HepG2 (cell line): Measurements from ENCODE around the gene UQCRC2. TPM values are rescaled to one million over a fixed set of nuclear protein-coding genes. Genes with fewer than 3 reads are reported as not detected.

ENCODE experiments used
- ATAC-seq: fragments of 200-7000 bp; cut with Tn5 transposase; 3 replicates; pipeline ENCODE4 v1.9.1; 2020; ENCODE audit warnings: mild to moderate bottlenecking, moderate library complexity
- BruUV-seq: library from RNA; stranded (reverse); fragments of 400-500 nt; replicated peaks from 2 replicates; lab custom pipeline; 2021; lab: Mats Ljungman, UMichigan
- CTCF ChIA-PET: fragments of 300-600 bp; formaldehyde crosslinking; extraction: SDS; loops from one replicate; lab custom pipeline; 2021; ENCODE audit warnings: low total read pairs, inconsistent platforms, low intra/inter-chr PET ratio; lab: Yijun Ruan, JAX
- POLR2A ChIA-PET: fragments of 350-600 bp; sonication (Branson Sonifier 250); formaldehyde crosslinking; loops from one replicate; lab custom pipeline; 2020; ENCODE audit warnings: antibody characterized with exemption, inconsistent platforms; lab: Yijun Ruan, JAX
- DNase-seq: peaks from one replicate; pipeline ENCODE4 v3.0.0-alpha.2; 2015; ENCODE audit warnings: low spot score
- FAIRE-seq: peaks from 3 replicates; lab custom pipeline; 2011; peaks lifted over from hg19 to GRCh38; lab: Jason Lieb, UNC
- H2AFZ ChIP-seq: one replicate; pipeline ENCODE4 v1.6.1; 2011; ENCODE audit warnings: low read length, inconsistent platforms
- H3K27ac ChIP-seq: fragments of 300-600 bp; 3 replicates; pipeline ENCODE4 v1.8.0; 2011; ENCODE audit warnings: mixed run types, mild to moderate bottlenecking, mixed read lengths, low read length, inconsistent platforms; ENCODE audit not compliant: insufficient read depth; ENCODE audit errors: extremely low read length
- H3K27me3 ChIP-seq, 2 experiments: fragments of 200-600 bp in 1 of 2; 2 replicates in 1 of 2; 3 replicates in 1 of 2; pipeline versions ENCODE4 v1.6.0 to v1.8.0; 2011; ENCODE audit warnings: low read length in 2 of 2, mild to moderate bottlenecking in 2 of 2, moderate library complexity in 2 of 2, inconsistent platforms in 1 of 2; ENCODE audit not compliant: insufficient read depth in 2 of 2, control insufficient read depth in 1 of 2
- H3K36me3 ChIP-seq, 2 experiments: fragments of 200-600 bp in 1 of 2; replicated peaks in 1 of 2; 2 replicates in 1 of 2; 3 replicates in 1 of 2; pipeline versions ENCODE4 v1.5.1 to v1.8.0; 2011; ENCODE audit warnings: low read length in 2 of 2, inconsistent platforms in 1 of 2; ENCODE audit not compliant: insufficient read depth in 2 of 2, control insufficient read depth in 1 of 2
- H3K4me1 ChIP-seq: 2 replicates; pipeline ENCODE4 v1.5.1; 2012; ENCODE audit warnings: low read length, inconsistent platforms; ENCODE audit not compliant: insufficient read depth
- H3K4me2 ChIP-seq: 2 replicates; pipeline ENCODE4 v1.6.0; 2011; ENCODE audit warnings: low read depth, low read length, inconsistent platforms
- H3K4me3 ChIP-seq, 3 experiments: fragments of 200-600 bp in 1 of 3; sonication (generic), shearing (Covaris generic) in 1 of 3; replicated peaks in 1 of 3; 2 replicates each; pipeline ENCODE4 v1.5.1; 2011 to 2016; ENCODE audit warnings: low read length in 3 of 3, inconsistent platforms in 2 of 3, low read depth in 2 of 3, mild to moderate bottlenecking in 2 of 3, control low read depth in 1 of 3, mixed read lengths in 1 of 3; ENCODE audit not compliant: insufficient read depth in 1 of 3
- H3K79me2 ChIP-seq: one replicate; pipeline ENCODE4 v1.6.1; 2011; ENCODE audit warnings: low read length, inconsistent platforms; ENCODE audit not compliant: insufficient read depth
- H3K9ac ChIP-seq: 2 replicates; pipeline ENCODE4 v1.6.0; 2011; ENCODE audit warnings: mild to moderate bottlenecking, low read depth, low read length, inconsistent platforms; ENCODE audit not compliant: insufficient read depth
- H3K9me3 ChIP-seq: 2 replicates; pipeline ENCODE4 v1.5.1; 2012; ENCODE audit warnings: mild to moderate bottlenecking, low read length
- H4K20me1 ChIP-seq: 2 replicates; pipeline ENCODE4 v1.6.0; 2011; ENCODE audit warnings: inconsistent platforms, mild to moderate bottlenecking, low read length, moderate library complexity; ENCODE audit not compliant: insufficient read depth
- ARNTL ChIP-seq: sonication (generic); formaldehyde crosslinking; IDR thresholded peaks from 2 replicates; pipeline ENCODE4 v1.4.0; 2020; ENCODE audit warnings: mild to moderate bottlenecking, missing genetic modification reagents
- CHD2 ChIP-seq: IDR thresholded peaks from 2 replicates; pipeline ENCODE4 v1.6.1; 2011; ENCODE audit warnings: low read depth, low read length, improper control_type of control experiment
- FOXP1 ChIP-seq, 2 experiments: fragments of 450-650 bp in 1 of 2; IDR thresholded peaks; 2 replicates each; pipeline ENCODE4 v1.6.1; 2017 to 2018; ENCODE audit warnings: antibody characterized with exemption in 1 of 2
- HNRNPUL1 ChIP-seq: fragments of 200-400 bp; formaldehyde crosslinking; IDR thresholded peaks from 2 replicates; pipeline ENCODE4 v1.6.1; 2017; ENCODE audit warnings: low read depth, mild to moderate bottlenecking, low read length, moderate library complexity
- NONO ChIP-seq, 2 experiments: fragments of 450-650 bp in 1 of 2; sonication (generic) in 1 of 2; formaldehyde crosslinking in 1 of 2; IDR thresholded peaks in 1 of 2; conservative IDR thresholded peaks in 1 of 2; 2 replicates each; pipeline versions ENCODE4 v1.6.1 to v1.8.0; 2017 to 2022; ENCODE audit warnings: mild to moderate bottlenecking in 1 of 2, missing genetic modification reagents in 1 of 2, moderate library complexity in 1 of 2
- NR3C1 ChIP-seq: sonication (generic); formaldehyde crosslinking; IDR thresholded peaks from 2 replicates; pipeline ENCODE4 v1.4.0; 2020; ENCODE audit warnings: missing genetic modification reagents
- ZFP90 ChIP-seq: sonication (generic); formaldehyde crosslinking; IDR thresholded peaks from 2 replicates; pipeline ENCODE4 v1.8.0; 2022; ENCODE audit warnings: missing genetic modification reagents, mild to moderate bottlenecking, inconsistent platforms, borderline replicate concordance
- ZNF253 ChIP-seq: sonication (generic); formaldehyde crosslinking; IDR thresholded peaks from 2 replicates; pipeline ENCODE4 v1.8.0; 2022; ENCODE audit warnings: mild to moderate bottlenecking, missing genetic modification reagents, borderline replicate concordance
- ZNF441 ChIP-seq: sonication (generic); formaldehyde crosslinking; IDR thresholded peaks from 2 replicates; pipeline ENCODE4 v1.7.0; 2021; ENCODE audit warnings: missing genetic modification reagents, borderline replicate concordance
- ZNF547 ChIP-seq: sonication (generic); formaldehyde crosslinking; IDR thresholded peaks from 2 replicates; pipeline ENCODE4 v1.5.1; 2020; ENCODE audit warnings: mild to moderate bottlenecking, missing genetic modification reagents
- ZNF576 ChIP-seq: sonication (generic); formaldehyde crosslinking; IDR thresholded peaks from 2 replicates; pipeline ENCODE4 v1.4.0; 2020; ENCODE audit warnings: mild to moderate bottlenecking, missing genetic modification reagents
- ZNF678 ChIP-seq: sonication (generic); formaldehyde crosslinking; IDR thresholded peaks from 2 replicates; pipeline ENCODE4 v1.4.0; 2020; ENCODE audit warnings: mild to moderate bottlenecking, missing genetic modification reagents
- ZNF770 ChIP-seq: sonication (generic); formaldehyde crosslinking; IDR thresholded peaks from 2 replicates; pipeline ENCODE4 v1.5.0; 2020; ENCODE audit warnings: mild to moderate bottlenecking, missing genetic modification reagents
- WGBS: methylation state at CpG from one replicate; pipeline ENCODE4 v1.1.6; 2017; ENCODE audit warnings: low lambda C conversion rate; 5-methylcytosine and 5-hydroxymethylcytosine counted together
- in situ Hi-C: cut with HindIII; loops from 2 replicates; pipeline ENCODE4 v1.10.0; 2017; ENCODE audit warnings: low pct_unique_long_range_greater_than_20kb; ENCODE audit not compliant: extremely low pct_ligation_motif_present
- intact Hi-C: fragments of 100-400 bp; cut with micrococcal nuclease; formaldehyde crosslinking; loops from one replicate; pipeline ENCODE4 v1.10.0; 2022; ENCODE audit not compliant: unreplicated experiment
- polyA plus RNA-seq, 8 experiments: library from polyadenylated mRNA; depleted of rRNA in 3 of 8; stranded (reverse) in 7 of 8; unstranded in 1 of 8; fragments of >200 nt; fragmentation: Illumina TruSeq in 4 of 8; extraction: Trizol in 4 of 8; gene quantifications; 2 replicates each; pipeline versions ENCODE4 v1.2.1 to v1.2.3, GENCODE V29; 2011 to 2016; ENCODE audit warnings: low read depth in 4 of 8, missing spikeins in 1 of 8, mixed read lengths in 1 of 8; ENCODE audit not compliant: insufficient read depth in 1 of 8
- total RNA-seq, 5 experiments: library from RNA; depleted of rRNA; stranded (reverse); fragments of >200 nt; fragmentation: Illumina TruSeq; extraction: Trizol; gene quantifications; 2 replicates each; pipeline ENCODE4 v1.2.3, GENCODE V29; 2016; ENCODE audit warnings: low read depth in 1 of 5
- TF ChIP-seq, protein P1 (sequence below): sonication (generic); formaldehyde crosslinking; IDR thresholded peaks from 2 replicates; pipeline ENCODE4 v1.8.0; 2022; ENCODE audit warnings: mild to moderate bottlenecking, missing genetic modification reagents, moderate library complexity

Gene UQCRC2
- total and polyA plus RNA-seq, 2 of the 13 experiments (the other 11 are each of a cell fraction or from before 2014, with no cell fraction given) = 442 to 536 TPM

DNA sequence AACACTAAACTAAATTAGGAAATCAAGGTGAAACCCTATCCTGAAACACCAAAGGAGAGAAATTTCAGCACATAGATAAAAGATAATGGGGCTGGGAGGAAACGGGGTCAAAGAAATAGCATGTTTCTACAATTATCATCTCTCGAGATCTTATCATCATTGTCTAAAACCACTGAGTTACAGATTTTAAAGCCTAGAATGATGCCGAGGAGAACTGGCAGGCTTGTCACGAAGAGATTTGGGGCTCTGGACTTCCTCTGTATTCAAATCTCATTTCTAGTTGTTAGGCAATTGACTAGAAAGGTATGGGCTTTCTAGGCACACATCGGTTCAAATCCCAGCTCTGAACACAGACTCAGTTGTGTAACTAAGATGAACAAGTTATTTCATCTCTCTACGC lies 38.5 kb downstream of the UQCRC2 start:
- FAIRE-seq (no peak), ATAC-seq (no peak), DNase-seq (no peak)
- Histone ChIP-seq H3K79me2 (no peaks in the 10 kb centered on the region), H4K20me1 (no peaks in the 10 kb centered on the region), H3K4me3 (no peak overlapping the region), H3K4me1 (peaks cover 20% of the 10 kb centered on the region), H3K9me3 (no peaks in the 10 kb centered on the region), H3K27me3 (no peaks in the 10 kb centered on the region), H3K9ac (no peak overlapping the region), H3K27ac (no peak overlapping the region), H3K4me2 (no peak overlapping the region), H3K36me3 (no peaks in the 10 kb centered on the region; a peak in 1 of 5 replicates), H2AFZ (no peak overlapping the region)
- ChIA-PET CTCF (no interaction called here), POLR2A (interaction anchor here (1.3 kb wide), 1 partner anchor 32 kb away, joined by 3 read pairs; no protein-coding TSS in a partner anchor)
- BruUV-seq = no TSS peak
- no peak for TF ChIP-seq ZNF547
- 80% methylated on average over 6 of the region's 6 CpGs for WGBS
- intact Hi-C loops (no loop called here), in situ Hi-C loops (no loop called here)

- 70% methylated on average over 13 of the region's 13 CpGs for WGBS
- CTCF ChIA-PET = no interaction called here
- POLR2A ChIA-PET = no interaction called here
- DNase-seq = peak; percentile 44
- Histone ChIP-seq H3K27ac (no peak overlapping the region), H3K4me2 (no peak overlapping the region; the same call in 1 of the 2 replicates), H3K36me3 (no peaks in the 10 kb centered on the region), H4K20me1 (no peaks in the 10 kb centered on the region), H3K27me3 (no peaks in the 10 kb centered on the region), H3K4me3 (no peak overlapping the region), H3K4me1 (peaks cover 53% of the 10 kb centered on the region), H3K9ac (no peak overlapping the region), H2AFZ (no peak overlapping the region), H3K9me3 (no peaks in the 10 kb centered on the region), H3K79me2 (no peaks in the 10 kb centered on the region)
- ATAC-seq = no peak
- no peak for FAIRE-seq
- intact Hi-C loops (no loop called here), in situ Hi-C loops (loop anchor here (5.0 kb wide), 2 partner anchors 102 to 192 kb away; no protein-coding TSS in a partner anchor)
- no TSS peak for BruUV-seq
- no peak for TF ChIP-seq ZNF441 (CRISPR knock-in tag)
- TF ChIP-seq ZNF678 (CRISPR knock-in tag) = no peak
- TF ChIP-seq, protein P1, sequence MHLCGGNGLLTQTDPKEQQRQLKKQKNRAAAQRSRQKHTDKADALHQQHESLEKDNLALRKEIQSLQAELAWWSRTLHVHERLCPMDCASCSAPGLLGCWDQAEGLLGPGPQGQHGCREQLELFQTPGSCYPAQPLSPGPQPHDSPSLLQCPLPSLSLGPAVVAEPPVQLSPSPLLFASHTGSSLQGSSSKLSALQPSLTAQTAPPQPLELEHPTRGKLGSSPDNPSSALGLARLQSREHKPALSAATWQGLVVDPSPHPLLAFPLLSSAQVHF (CRISPR knock-in tag) = no peak
- no peak for TF ChIP-seq NONO (IDR thresholded peaks at IDR 0.05)
- 0 out of 2 replicates have a peak, but pooled peaks have one; percentile 31 for TF ChIP-seq NONO (CRISPR knock-in tag; conservative IDR thresholded peaks at IDR 0.05)
- no peak for TF ChIP-seq NR3C1 (CRISPR knock-in tag)
- peak; percentile 85 for TF ChIP-seq ZNF770 (CRISPR knock-in tag)
- no peak for TF ChIP-seq ZFP90 (CRISPR knock-in tag)
- TF ChIP-seq ARNTL (CRISPR knock-in tag) = no peak
- no peak for TF ChIP-seq ZNF576 (CRISPR knock-in tag)
- TF ChIP-seq ZNF253 (CRISPR knock-in tag) = no peak
- no peak for TF ChIP-seq FOXP1 (IDR thresholded peaks at IDR 0.05)
- TF ChIP-seq FOXP1 (CRISPR knock-in tag; IDR thresholded peaks at IDR 0.05) = no peak
- TF ChIP-seq HNRNPUL1 = no peak
- TF ChIP-seq CHD2 = peak; percentile 64
Observed at GRCh38 chr16:21994856-21995465, 41.8 kb downstream of the UQCRC2 start.
